NCI-H526 treated with DMSO at 0.1 percent for 48 hours (cell line): ENCODE measurements around the gene HOXB3.

Experiments used
- DNase-seq: peaks from one replicate; lab custom pipeline; 2025; lab: John Stamatoyannopoulos, UW

HOXB3 gene

GRCh38 chr17:48556576-48557401, 33.3 kb downstream of the HOXB3 start:
- DNase-seq: no peak

- DNase-seq: no peak
These were observed 33.8 kb downstream of the HOXB3 start for GRCh38 chr17:48556229-48556575.

GRCh38 chr17:48555258-48556228, 34.5 kb downstream of the HOXB3 start:
- no peak for DNase-seq

GRCh38 chr17:48554412-48555257, 35.4 kb downstream of the HOXB3 start:
- no peak for DNase-seq

- DNase-seq: no peak
These were observed 36.2 kb downstream of the HOXB3 start for GRCh38 chr17:48553826-48554225.

- no peak for DNase-seq
These were observed 36.9 kb downstream of the HOXB3 start for GRCh38 chr17:48553190-48553547.

GRCh38 chr17:48552466-48553189, 37.4 kb downstream of the HOXB3 start:
- DNase-seq: no peak

GRCh38 chr17:48551596-48552465, 38.2 kb downstream of the HOXB3 start:
- no peak for DNase-seq

GRCh38 chr17:48551214-48551555, 38.9 kb downstream of the HOXB3 start:
- DNase-seq: no peak

- no peak for DNase-seq
These were observed 39.4 kb downstream of the HOXB3 start for GRCh38 chr17:48550502-48551213.

GRCh38 chr17:48549914-48550501, 40.0 kb downstream of the HOXB3 start:
- no peak for DNase-seq

GRCh38 chr17:48549281-48549630, 40.8 kb downstream of the HOXB3 start:
- DNase-seq: no peak

GRCh38 chr17:48548523-48549280, 41.3 kb downstream of the HOXB3 start:
- no peak for DNase-seq

- no peak for DNase-seq
These were observed 42.1 kb downstream of the HOXB3 start for GRCh38 chr17:48547808-48548522.

- DNase-seq: no peak
These were observed 42.9 kb downstream of the HOXB3 start for GRCh38 chr17:48546924-48547807.

- no peak for DNase-seq
These were observed 43.7 kb downstream of the HOXB3 start for GRCh38 chr17:48546137-48546923.
